Ovary (tissue), 10 donors: ENCODE data around the gene EFNA3. TPM values are rescaled to one million over a fixed set of nuclear protein-coding genes. Genes with fewer than 3 reads are reported as not detected.

ENCODE experiments used
- DNase-seq, 5 donors: peaks; one replicate each; pipeline ENCODE4 v3.0.0-alpha.2; 2019 to 2020
- H3K27ac ChIP-seq, 2 donors: fragments of 200-600 bp; one replicate each; pipeline versions ENCODE4 v1.5.1 to v1.8.0; 2019 to 2022
- H3K27me3 ChIP-seq: fragments of 200-600 bp; one replicate; pipeline ENCODE4 v1.8.0; 2022
- H3K36me3 ChIP-seq: fragments of 200-600 bp; sonication (generic); one replicate; pipeline ENCODE4 v1.5.1; 2019
- H3K4me1 ChIP-seq: one replicate; pipeline ENCODE4 v1.8.1; 2013; ENCODE audit warnings: mild to moderate bottlenecking, moderate library complexity; ENCODE audit not compliant: insufficient read depth
- H3K4me3 ChIP-seq: fragments of 200-600 bp; sonication (generic); one replicate; pipeline ENCODE4 v1.5.1; 2017
- H3K9me3 ChIP-seq, 2 donors: fragments of 200-600 bp in 1 of 2; sonication (generic) in 1 of 2; one replicate each; pipeline versions ENCODE4 v1.5.1 to v1.8.1; 2013 to 2019; ENCODE audit warnings: mild to moderate bottlenecking in 1 of 2, moderate library complexity in 1 of 2
- CTCF ChIP-seq, 3 donors: fragments of 450-650 bp in 2 of 3; fragments of 200-600 bp in 1 of 3; IDR thresholded peaks; one replicate each; pipeline versions ENCODE4 v1.5.1 to v1.8.0; 2016 to 2022; ENCODE audit warnings: antibody characterized with exemption in 3 of 3, mild to moderate bottlenecking in 1 of 3
- EP300 ChIP-seq: sonication (generic); formaldehyde crosslinking; IDR thresholded peaks from one replicate; pipeline ENCODE4 v1.6.1; 2017; ENCODE audit warnings: antibody characterized with exemption
- POLR2A ChIP-seq: fragments of 450-650 bp; IDR thresholded peaks from one replicate; pipeline ENCODE4 v1.6.1; 2017; ENCODE audit warnings: antibody characterized with exemption, mild to moderate bottlenecking, moderate library complexity
- WGBS, 3 donors: extraction: QIAGEN DNeasy Blood & Tissue Kit in 1 of 3; methylation state at CpG; one replicate each; pipeline versions ENCODE4 v1.1.5 to v1.1.7; 2013 to 2017; 5-methylcytosine and 5-hydroxymethylcytosine counted together
- intact Hi-C, 4 donors: fragments of 100-400 bp; cut with DNase I; formaldehyde crosslinking; loops; one replicate each; pipeline versions ENCODE4 v1.11.0 to v1.15.1; 2022 to 2023
- long read RNA-seq, 3 donors: library from polyadenylated mRNA in 2 of 3; unstranded in 2 of 3; transcript quantifications; one replicate each; pipeline ENCODE4 v2.0.0 and lab custom pipeline, GENCODE V29; 2021 to 2026
- polyA plus RNA-seq, 2 donors: library from polyadenylated mRNA; stranded (reverse); fragments of 200-250 nt in 1 of 2; fragments of 350-450 nt in 1 of 2; fragmentation: Illumina TruSeq in 1 of 2; extraction: RNeasy Lipid Tissue Mini Kit (QIAGEN cat#74804) in 1 of 2; gene quantifications; one replicate each; pipeline ENCODE4 v1.2.3, GENCODE V29; 2013 to 2014
- total RNA-seq, 7 donors: library from RNA; depleted of rRNA in 2 of 7; stranded (reverse); fragments of >200 nt in 2 of 7; fragmentation: NEBNext Ultra II Directional in 3 of 7; extraction: Animal tissue kit (Norgen Biotek cat#: 25700) in 3 of 7; gene quantifications; one replicate each; pipeline versions ENCODE4 v1.1.0 to v1.2.4, GENCODE V29; 2016 to 2023
- donor health status: DM: no; HTN: no; CAD: no; lungs with moderate emphysema.
- donor health status: DM: no; HTN: no; CAD: no.
- donor health status: Bipolar disorder and iron deficiency.
- donor health status: DM: yes; HTN: yes; CAD: no.
- donor health status: DM: no; HTN: no; CAD: no.
- donor health status: DM: yes; HTN: yes; CAD: no.

The EFNA3 gene
- 1 to 10 TPM; 1.3 to 3.7 (median 2.4) TPM for total RNA-seq
- 1 to 10 TPM; 1.6 to 2.1 TPM for polyA plus RNA-seq
- long read RNA-seq, donor 1, partial matches to known transcripts = 7 of 9 reads
- long read RNA-seq, donor 1, other reads (novel, unspliced or antisense) = 0 of 9 reads
- long read RNA-seq, donor 2, transcript EFNA3-201 (5 exons, 1,782 nt) = major isoform, 5 of 8 reads
- long read RNA-seq, donor 2, partial matches to known transcripts = 0 of 8 reads
- long read RNA-seq, donor 2, other reads (novel, unspliced or antisense) = 0 of 8 reads
- long read RNA-seq, donor 3, partial matches to known transcripts = 2 of 3 reads
- long read RNA-seq, donor 3, other reads (novel, unspliced or antisense) = 1 of 3 reads

GRCh38 chr1:155078469-155079209, at the start of gene EFNA3:
Gene EFNA3 (plus strand): TSS chr1:155078837. CDS start chr1:155078942, 105 bp downstream.
- DNase-seq = peak; percentile 83 to 91 (median 86)
- TF ChIP-seq EP300 (no peak), POLR2A (no peak), CTCF (IDR thresholded peaks at IDR 0.05) (no peak)

GRCh38 chr1:155029513-155030242, 49.0 kb upstream of the EFNA3 start:
- Histone ChIP-seq H3K4me1 (no peaks in the 10 kb centered on the region), H3K4me3 (no peak overlapping the region), H3K27ac (no peak overlapping the region), H3K36me3 (no peaks in the 10 kb centered on the region), H3K9me3 (no peaks in the 10 kb centered on the region), H3K27me3 (no peaks in the 10 kb centered on the region)
- intact Hi-C loops = no loop called here
- DNase-seq = no peak
- 71 to 82% (median 74%) methylated on average over 16 of the region's 16 CpGs for WGBS, 3 donors
- TF ChIP-seq CTCF (IDR thresholded peaks at IDR 0.05) (no peak), EP300 (no peak), POLR2A (no peak)

More at GRCh38 chr1:155078469-155079209, at the start of gene EFNA3:
- H3K4me3 ChIP-seq = peak within 1 kb of the TSS; percentile 34
- 0 to 1% (median 0%) methylated on average over 37 to 59 of the region's 59 CpGs for WGBS, 3 donors
- intact Hi-C loops = loop anchor here in 1 of 4 donors (10.0 kb wide), 1 partner anchor 594 kb away; no protein-coding TSS in a partner anchor
- H3K27ac ChIP-seq = no peak within 1 kb of the TSS
- H3K4me1 ChIP-seq = peaks cover 16% of the 10 kb centered on the region
- H3K36me3 ChIP-seq = no peaks in the 10 kb centered on the region
- no peaks in the 10 kb centered on the region for H3K9me3 ChIP-seq
- H3K27me3 ChIP-seq = peaks cover 16% of the 10 kb centered on the region

- 82 to 86% (median 86%) methylated on average over 15 of the region's 15 CpGs for WGBS, 3 donors
- H3K27ac ChIP-seq = no peak overlapping the region
- no peak for DNase-seq
- H3K9me3 ChIP-seq = no peaks in the 10 kb centered on the region
- H3K4me3 ChIP-seq = no peak overlapping the region
- H3K4me1 ChIP-seq = no peaks in the 10 kb centered on the region
- TF ChIP-seq POLR2A = no peak
- no peak for TF ChIP-seq EP300
- TF ChIP-seq CTCF (IDR thresholded peaks at IDR 0.05) = no peak
- no peaks in the 10 kb centered on the region for H3K27me3 ChIP-seq
- intact Hi-C loops = no loop called here
- H3K36me3 ChIP-seq = no peaks in the 10 kb centered on the region
Observed at GRCh38 chr1:155030243-155030795, 48.3 kb upstream of the EFNA3 start.

GRCh38 chr1:155030899-155031298, 47.7 kb upstream of the EFNA3 start:
- no peaks in the 10 kb centered on the region for H3K4me1 ChIP-seq
- no peak for DNase-seq
- H3K27ac ChIP-seq = no peak overlapping the region
- no peak overlapping the region for H3K4me3 ChIP-seq
- intact Hi-C loops = no loop called here
- 67 to 74% (median 73%) methylated on average over 11 of the region's 11 CpGs for WGBS, 3 donors
- no peak for TF ChIP-seq CTCF (IDR thresholded peaks at IDR 0.05)
- no peak for TF ChIP-seq POLR2A
- no peak for TF ChIP-seq EP300
- H3K27me3 ChIP-seq = no peaks in the 10 kb centered on the region
- H3K9me3 ChIP-seq = no peaks in the 10 kb centered on the region
- H3K36me3 ChIP-seq = no peaks in the 10 kb centered on the region
